Suprapubic skin (tissue), 3 donors: Measurements from ENCODE around the gene SERPINA1.

Experiments used
- CTCF ChIP-seq, 2 donors: fragments of 200-600 bp in 1 of 2; fragments of 450-650 bp in 1 of 2; sonication (generic) in 1 of 2; IDR thresholded peaks; one replicate each; pipeline ENCODE4 v1.5.1; 2016 to 2019; ENCODE audit warnings: antibody characterized with exemption in 2 of 2, mild to moderate bottlenecking in 1 of 2, moderate library complexity in 1 of 2
- POLR2A ChIP-seq, 2 donors: fragments of 450-650 bp; IDR thresholded peaks; one replicate each; pipeline ENCODE4 v1.6.1; 2017; ENCODE audit warnings: antibody characterized with exemption in 2 of 2, mild to moderate bottlenecking in 2 of 2, moderate library complexity in 2 of 2

GRCh38 chr14:94360945-94361565, 27.3 kb downstream of the SERPINA1 start:
- TF ChIP-seq CTCF (IDR thresholded peaks at IDR 0.05) (no peak), POLR2A (IDR thresholded peaks at IDR 0.05) (no peak)
